ENCODE measurements around the gene CENPL.

The CENPL gene

GRCh38 chr1:173758110-173758509 is 66.6 kb downstream of the CENPL start:
- Histone ChIP-seq H3K4me1 (ENCODE audit: control insufficient read depth, insufficient read depth, low read length) (no peaks in the 10 kb centered on the region), H3K4me3 (ENCODE audit: low read length in 2 of 2) (no peak overlapping the region), H3K27ac (ENCODE audit: low read length) (no peak overlapping the region), H3K36me3 (ENCODE audit: control insufficient read depth in 2 of 2, insufficient read depth in 2 of 2, low read length in 2 of 2) (peaks cover 27 to 31% of the 10 kb centered on the region in 2 donors), H3K9me3 (ENCODE audit: control insufficient read depth in 2 of 2, low read length in 2 of 2) (no peaks in the 10 kb centered on the region), H3K27me3 (ENCODE audit: control insufficient read depth in 1 of 2, insufficient read depth in 2 of 2, low read length in 2 of 2) (no peaks in the 10 kb centered on the region), H3K9ac (ENCODE audit: low read length in 2 of 2) (no peak overlapping the region)

DNA sequence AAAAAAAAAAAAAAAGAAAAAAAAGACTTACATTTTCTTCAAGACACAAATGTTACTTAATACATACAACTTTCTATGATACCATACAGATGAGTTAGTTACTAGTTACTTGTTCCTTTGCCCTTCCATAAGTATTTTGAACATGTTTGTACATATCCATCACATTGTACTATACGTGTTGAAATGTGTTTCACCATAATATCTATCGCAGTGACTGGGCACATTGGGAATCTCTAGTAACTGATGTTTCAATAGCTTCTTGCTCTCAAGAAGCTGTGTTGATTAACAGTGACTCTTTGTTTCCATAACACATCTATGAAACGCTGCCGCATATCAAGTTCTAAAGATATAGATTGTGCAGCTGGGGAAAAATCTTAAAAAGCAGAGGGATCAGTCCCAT is 67.0 kb downstream of the CENPL start:
- Histone ChIP-seq H3K27ac (ENCODE audit: low read length) (no peak overlapping the region), H3K27me3 (ENCODE audit: control insufficient read depth in 1 of 2, insufficient read depth in 2 of 2, low read length in 2 of 2) (no peaks in the 10 kb centered on the region), H3K4me3 (ENCODE audit: low read length in 2 of 2) (no peak overlapping the region), H3K36me3 (ENCODE audit: control insufficient read depth in 2 of 2, insufficient read depth in 2 of 2, low read length in 2 of 2) (peaks cover 27 to 34% of the 10 kb centered on the region in 2 donors), H3K9me3 (ENCODE audit: control insufficient read depth in 2 of 2, low read length in 2 of 2) (no peaks in the 10 kb centered on the region), H3K9ac (ENCODE audit: low read length in 2 of 2) (no peak overlapping the region), H3K4me1 (ENCODE audit: control insufficient read depth, insufficient read depth, low read length) (no peaks in the 10 kb centered on the region)

GRCh38 chr1:173753830-173754229 is 70.9 kb downstream of the CENPL start:
- no peaks in the 10 kb centered on the region for H3K27me3 ChIP-seq (ENCODE audit: control insufficient read depth in 1 of 2, insufficient read depth in 2 of 2, low read length in 2 of 2)
- no peak overlapping the region for H3K9ac ChIP-seq (ENCODE audit: low read length in 2 of 2)
- no peak overlapping the region for H3K4me3 ChIP-seq (ENCODE audit: low read length in 2 of 2)
- no peaks in the 10 kb centered on the region for H3K4me1 ChIP-seq (ENCODE audit: control insufficient read depth, insufficient read depth, low read length)
- H3K27ac ChIP-seq (ENCODE audit: low read length) = no peak overlapping the region
- H3K36me3 ChIP-seq (ENCODE audit: control insufficient read depth in 2 of 2, insufficient read depth in 2 of 2, low read length in 2 of 2) = peaks cover 18 to 34% of the 10 kb centered on the region in 2 donors
- no peaks in the 10 kb centered on the region for H3K9me3 ChIP-seq (ENCODE audit: control insufficient read depth in 2 of 2, low read length in 2 of 2)
